Right cardiac atrium (tissue), 5 donors: ENCODE data around the gene CARD11. TPM values are rescaled to one million over a fixed set of nuclear protein-coding genes. Genes with fewer than 3 reads are reported as not detected.

Source experiments
- ATAC-seq, 2 donors: fragments of 200-7000 bp; cut with Tn5 transposase; one replicate each; pipeline versions ENCODE4 v1.8.0 to v1.9.1; 2020; ENCODE audit warnings: moderate library complexity in 2 of 2, mild to moderate bottlenecking in 1 of 2
- DNase-seq, 3 donors: peaks; one replicate each; pipeline ENCODE4 v3.0.0-alpha.2; 2020
- H3K27ac ChIP-seq: one replicate; pipeline ENCODE4 v1.5.1; 2013; ENCODE audit warnings: mild to moderate bottlenecking, low read length, control low read depth, moderate library complexity
- H3K27me3 ChIP-seq: one replicate; pipeline ENCODE4 v1.6.1; 2013; ENCODE audit not compliant: control insufficient read depth, insufficient read depth
- H3K4me1 ChIP-seq: one replicate; pipeline ENCODE4 v1.6.1; 2013; ENCODE audit warnings: low read length; ENCODE audit not compliant: control insufficient read depth, insufficient read depth
- H3K4me3 ChIP-seq: one replicate; pipeline ENCODE4 v1.5.1; 2013; ENCODE audit warnings: low read length, control low read depth
- H3K9me3 ChIP-seq: one replicate; pipeline ENCODE4 v1.6.1; 2013; ENCODE audit warnings: low read length; ENCODE audit not compliant: control insufficient read depth
- WGBS: extraction: QIAGEN DNeasy Blood & Tissue Kit; methylation state at CpG from one replicate; pipeline ENCODE4 v1.1.7; 2013; 5-methylcytosine and 5-hydroxymethylcytosine counted together
- intact Hi-C, 4 donors: fragments of 100-400 bp; cut with DNase I; formaldehyde crosslinking; loops; one replicate each; pipeline versions ENCODE4 v1.11.0 to v1.14.0; 2022 to 2023
- polyA plus RNA-seq: library from polyadenylated mRNA; stranded (reverse); fragments of 200-250 nt; gene quantifications from one replicate; pipeline ENCODE4 v1.2.3, GENCODE V29; 2013
- total RNA-seq, 4 donors: library from RNA; stranded (reverse); fragmentation: NEBNext Ultra II Directional; extraction: Animal tissue kit (Norgen Biotek cat#: 25700); gene quantifications; one replicate each; pipeline ENCODE4 v1.2.1, GENCODE V29; 2021
- donor health status: healthy with polysubstance abuse.
- donor health status: DM: no; HTN: yes; CAD: no.
- donor health status: DM: no; HTN: no; CAD: no.
- donor health status: DM: no; HTN: yes; CAD: no; lungs with severe emphysema.
- donor health status: DM: yes; HTN: yes; CAD: no.

CARD11 gene
- total and polyA plus RNA-seq, 5 donors, result 0.16 to 0.96 (median 0.41) TPM

DNA sequence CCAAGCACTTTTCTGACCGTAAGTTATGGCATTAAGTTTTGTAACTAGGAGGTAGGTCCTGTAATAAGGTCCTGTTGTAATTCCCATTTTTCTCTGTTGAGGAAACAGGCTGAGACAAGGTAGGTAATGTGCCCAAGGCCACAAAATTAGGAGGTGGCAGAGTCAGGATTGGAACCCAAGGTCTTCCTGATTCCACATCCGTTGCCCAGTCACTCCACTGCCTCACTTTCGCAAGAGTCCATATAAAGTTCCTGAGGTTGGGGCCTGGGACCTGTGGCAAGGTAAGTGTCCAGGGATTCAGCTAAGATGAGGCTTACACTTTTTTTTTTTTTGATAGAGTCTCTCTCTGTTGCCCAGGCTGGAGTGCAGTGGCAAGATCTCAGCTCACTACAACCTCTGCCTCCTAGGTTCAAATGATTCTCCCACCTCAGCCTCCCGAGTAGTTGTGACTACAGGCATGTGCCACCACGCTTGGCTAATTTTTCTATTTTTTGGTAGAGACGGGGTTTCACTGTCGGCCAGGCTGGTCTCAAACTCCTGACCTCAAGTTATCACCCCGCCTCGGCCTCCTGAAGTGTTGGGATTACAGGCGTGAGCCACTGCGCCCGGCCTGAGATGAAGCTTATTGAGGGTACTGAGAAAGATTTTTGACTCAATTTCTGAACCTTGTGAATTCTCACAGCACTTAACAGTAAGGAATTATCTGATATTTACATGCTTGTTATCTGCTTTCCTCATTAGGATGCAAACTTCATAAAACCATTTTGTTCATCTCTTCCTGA, 179.3 kb downstream of the CARD11 start:
- intact Hi-C loops, result loop anchor here in 1 of 4 donors (10.0 kb wide), 1 partner anchor 1030 kb away; no protein-coding TSS in a partner anchor
- no peak for DNase-seq
- Histone ChIP-seq H3K9me3 (no peaks in the 10 kb centered on the region), H3K4me1 (peaks cover 4% of the 10 kb centered on the region), H3K27me3 (no peaks in the 10 kb centered on the region), H3K27ac (peak overlapping the region; percentile 91), H3K4me3 (no peak overlapping the region)
- WGBS, result 85% methylated on average over 12 of the region's 12 CpGs
- no peak for ATAC-seq

DNA sequence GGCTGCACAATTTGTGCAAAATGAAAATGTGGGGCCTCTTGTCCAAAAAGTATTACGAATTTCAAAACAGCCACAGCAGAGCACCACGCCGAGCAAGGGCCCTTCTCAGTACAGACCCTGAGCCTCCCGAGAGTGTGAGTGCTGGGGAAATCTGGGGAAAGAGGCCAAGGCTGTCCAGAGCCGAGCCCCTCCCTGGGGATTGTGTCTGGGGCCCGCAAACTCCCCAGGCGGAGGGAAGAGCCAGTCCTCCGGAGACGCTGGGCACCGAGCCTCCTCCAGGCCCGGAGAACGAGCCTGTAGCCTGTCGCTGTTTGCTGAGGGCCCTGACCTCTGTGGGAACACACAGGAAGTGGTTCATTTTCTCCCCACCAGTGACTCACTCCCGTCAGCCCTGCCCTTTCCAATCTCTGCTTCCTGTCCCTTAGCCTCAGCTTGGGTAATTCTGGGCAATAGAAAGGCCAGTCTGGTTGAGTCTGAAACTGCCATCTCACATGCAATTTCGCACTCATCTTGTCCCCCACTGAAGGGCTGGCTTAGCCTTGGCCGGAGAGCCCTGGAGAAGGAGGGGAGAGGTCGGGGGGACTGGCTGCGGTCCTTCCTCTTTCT, 180.1 kb downstream of the CARD11 start:
- intact Hi-C loops, result loop anchor here in 1 of 4 donors (10.0 kb wide), 1 partner anchor 1031 kb away; no protein-coding TSS in a partner anchor
- Histone ChIP-seq H3K9me3 (no peaks in the 10 kb centered on the region), H3K27ac (peak overlapping the region; percentile 91), H3K27me3 (no peaks in the 10 kb centered on the region), H3K4me3 (no peak overlapping the region), H3K4me1 (peaks cover 4% of the 10 kb centered on the region)
- DNase-seq, result peak; percentile 91 to 93 (median 92)
- peak; percentile 95 to 97 for ATAC-seq
- WGBS, result 25% methylated on average over 18 of the region's 18 CpGs

DNA sequence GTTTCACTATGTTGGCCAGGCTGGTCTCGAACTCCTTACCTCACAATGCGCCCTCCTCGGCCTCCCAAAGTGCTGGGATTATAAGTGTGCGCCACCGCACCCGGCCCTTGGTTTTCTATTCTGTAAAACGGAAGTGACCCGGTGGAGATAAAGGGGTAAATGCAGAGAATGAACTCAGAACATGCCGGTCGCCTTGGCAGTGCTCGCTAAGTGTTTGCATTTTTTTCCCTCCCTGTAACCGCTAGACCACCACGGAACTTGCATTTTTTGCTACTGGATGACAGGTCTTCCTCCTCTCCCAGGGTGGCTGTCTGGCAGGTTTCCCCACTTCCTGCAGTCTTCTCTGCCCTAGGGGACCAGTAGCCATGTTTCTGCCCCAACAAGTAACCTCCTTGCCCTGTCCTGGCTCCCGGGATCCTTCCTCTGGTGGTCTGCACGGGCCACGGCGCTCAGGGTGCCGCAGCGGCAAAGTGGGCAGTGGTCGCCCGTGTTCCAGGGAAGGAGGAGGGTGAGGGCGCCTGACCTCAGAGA, 180.8 kb downstream of the CARD11 start:
- intact Hi-C loops, result loop anchor here in 1 of 4 donors (10.0 kb wide), 1 partner anchor 1032 kb away; no protein-coding TSS in a partner anchor
- Histone ChIP-seq H3K4me1 (peaks cover 4% of the 10 kb centered on the region), H3K9me3 (no peaks in the 10 kb centered on the region), H3K4me3 (no peak overlapping the region), H3K27me3 (no peaks in the 10 kb centered on the region), H3K27ac (peak overlapping the region; percentile 91)
- DNase-seq (peak; percentile 35 to 74 (median 68)), ATAC-seq (peak; percentile 12 to 22)
- 84% methylated on average over 22 of the region's 22 CpGs for WGBS

DNA sequence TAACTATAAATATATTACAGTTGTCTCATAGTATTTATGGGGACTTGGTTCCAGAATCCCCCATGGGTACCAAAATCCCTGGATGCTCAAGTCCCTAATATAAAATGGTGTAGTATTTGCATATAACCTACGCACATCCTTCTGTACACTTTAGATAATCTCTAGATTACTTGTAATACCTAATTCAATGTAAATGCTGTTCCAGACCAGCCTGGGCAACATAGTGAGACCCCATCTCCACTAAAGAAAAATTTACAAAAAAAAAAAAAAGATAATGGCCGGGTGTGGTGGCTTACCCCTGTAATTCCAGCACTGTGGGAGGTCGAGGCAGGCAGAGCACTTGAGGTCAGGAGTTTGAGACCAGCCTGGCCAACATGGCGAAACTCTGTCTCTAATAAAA, 182.2 kb downstream of the CARD11 start:
- no peaks in the 10 kb centered on the region for H3K9me3 ChIP-seq
- no peak overlapping the region for H3K4me3 ChIP-seq
- no peak overlapping the region for H3K27ac ChIP-seq
- H3K4me1 ChIP-seq, result peaks cover 7% of the 10 kb centered on the region
- ATAC-seq, result no peak
- H3K27me3 ChIP-seq, result no peaks in the 10 kb centered on the region
- WGBS, result 97% methylated on average over 4 of the region's 4 CpGs
- no peak for DNase-seq
- intact Hi-C loops, result loop anchor here in 1 of 4 donors (10.0 kb wide), 1 partner anchor 1033 kb away; no protein-coding TSS in a partner anchor

DNA sequence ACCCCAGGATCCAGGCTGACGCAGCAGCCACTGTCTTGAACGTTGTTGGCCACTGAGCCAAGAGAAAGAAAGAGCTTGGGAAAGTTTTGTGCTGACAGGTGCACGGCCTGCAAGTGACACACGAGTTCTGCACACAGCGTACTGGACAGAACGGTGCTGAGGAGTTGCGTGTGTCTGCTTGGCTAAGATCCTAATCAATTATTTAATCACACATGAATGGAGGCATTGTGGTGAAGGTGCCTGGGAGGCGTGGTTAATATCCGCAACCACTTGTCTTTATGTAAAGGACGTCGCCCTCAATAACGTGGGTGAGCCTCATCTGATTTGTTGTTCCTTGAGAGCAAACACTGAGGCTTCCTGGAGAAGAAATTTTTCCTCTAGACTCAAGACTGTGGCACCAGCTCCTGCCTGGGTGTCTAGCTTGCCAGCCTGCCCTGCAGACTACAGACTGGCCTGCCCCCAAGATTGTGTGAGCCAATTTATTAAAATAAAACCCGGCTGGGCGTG, 183.0 kb downstream of the CARD11 start:
- 81% methylated on average over 14 of the region's 14 CpGs for WGBS
- no peak overlapping the region for H3K4me3 ChIP-seq
- no peak overlapping the region for H3K27ac ChIP-seq
- intact Hi-C loops, result loop anchor here in 1 of 4 donors (10.0 kb wide), 1 partner anchor 1034 kb away; no protein-coding TSS in a partner anchor
- ATAC-seq, result no peak
- no peak for DNase-seq
- H3K27me3 ChIP-seq, result no peaks in the 10 kb centered on the region
- H3K9me3 ChIP-seq, result no peaks in the 10 kb centered on the region
- peaks cover 9% of the 10 kb centered on the region for H3K4me1 ChIP-seq

DNA sequence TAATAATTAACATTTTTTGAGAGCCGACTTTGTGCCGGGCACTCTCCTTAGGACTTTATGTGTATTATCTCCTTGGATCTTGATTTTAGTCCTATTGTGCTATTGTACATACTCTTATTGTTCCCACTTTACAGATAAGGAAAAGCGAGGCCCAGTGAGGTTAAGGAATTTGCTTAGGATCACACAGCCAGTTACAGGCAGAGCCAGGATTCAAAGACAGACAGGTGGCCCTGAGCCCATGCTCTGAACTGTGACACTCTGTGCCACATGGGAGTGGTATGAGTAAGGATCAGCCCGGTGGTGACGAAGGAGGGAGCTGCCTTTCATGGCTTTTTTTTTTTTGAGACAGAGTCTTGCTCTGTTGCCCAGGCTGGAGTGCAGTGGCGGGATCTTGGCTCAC, 183.7 kb downstream of the CARD11 start:
- DNase-seq (no peak), ATAC-seq (no peak)
- Histone ChIP-seq H3K27ac (no peak overlapping the region), H3K4me3 (no peak overlapping the region), H3K4me1 (peaks cover 9% of the 10 kb centered on the region), H3K27me3 (no peaks in the 10 kb centered on the region), H3K9me3 (no peaks in the 10 kb centered on the region)
- WGBS, result 92% methylated on average over 6 of the region's 6 CpGs
- intact Hi-C loops, result loop anchor here in 1 of 4 donors (10.0 kb wide), 1 partner anchor 1035 kb away; no protein-coding TSS in a partner anchor

DNA sequence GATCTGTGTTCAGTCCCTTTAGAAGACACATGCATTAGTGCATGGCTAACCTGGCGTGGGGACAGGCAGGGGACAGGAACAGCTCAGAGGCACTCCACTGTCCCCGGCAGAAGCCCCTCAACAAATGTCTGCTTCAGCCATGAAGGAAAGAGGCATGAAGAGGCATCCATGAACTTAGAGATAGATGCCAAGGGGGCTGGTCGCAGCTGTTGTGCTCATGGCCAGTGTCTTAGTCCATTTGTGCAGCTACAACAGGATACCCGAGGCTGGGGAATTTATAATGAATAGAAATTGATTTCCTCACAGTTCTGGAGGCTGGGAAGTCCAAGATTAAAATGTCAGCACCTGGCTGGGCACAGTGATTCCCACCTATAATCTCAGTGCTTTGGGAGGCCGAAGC, 185.0 kb downstream of the CARD11 start:
- Histone ChIP-seq H3K27me3 (no peaks in the 10 kb centered on the region), H3K4me3 (no peak overlapping the region), H3K4me1 (peaks cover 9% of the 10 kb centered on the region), H3K9me3 (no peaks in the 10 kb centered on the region), H3K27ac (no peak overlapping the region)
- WGBS, result 92% methylated on average over 5 of the region's 5 CpGs
- DNase-seq, result no peak
- intact Hi-C loops, result no loop called here
- no peak for ATAC-seq

DNA sequence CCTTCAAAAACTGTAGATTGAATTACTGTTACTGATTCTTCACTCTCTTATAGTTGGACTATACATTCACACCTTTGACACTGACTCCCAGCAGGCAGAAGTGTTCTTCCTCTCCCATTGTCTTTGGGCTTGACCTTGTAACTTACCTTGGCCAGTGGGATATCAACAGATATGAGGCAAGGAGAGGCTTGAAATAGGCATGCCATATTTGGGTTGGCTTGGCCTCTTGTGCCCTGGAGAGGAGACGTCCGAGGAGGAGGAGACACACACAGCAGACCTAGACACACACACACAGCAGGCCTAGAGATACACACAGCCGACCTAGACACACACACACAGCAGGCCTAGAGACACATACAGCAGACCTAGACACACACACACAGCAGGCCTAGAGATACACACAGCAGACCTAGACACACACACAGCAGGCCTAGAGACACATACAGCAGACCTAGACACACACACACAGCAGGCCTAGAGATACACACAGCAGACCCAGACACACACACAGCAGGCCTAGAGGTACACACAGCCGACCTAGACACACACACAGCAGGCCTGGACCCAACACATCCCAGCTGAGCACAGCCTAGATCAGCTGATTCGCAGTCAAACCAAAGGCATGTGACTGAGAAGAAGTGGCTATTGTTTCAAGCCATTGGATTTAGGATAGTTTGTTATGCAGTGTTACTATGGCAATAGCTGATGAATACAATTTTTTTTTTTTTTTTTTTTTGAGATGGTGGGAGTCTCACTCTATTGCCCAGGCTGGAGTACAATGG, 187.1 kb downstream of the CARD11 start:
- Histone ChIP-seq H3K4me3 (no peak overlapping the region), H3K4me1 (peaks cover 5% of the 10 kb centered on the region), H3K27ac (no peak overlapping the region), H3K27me3 (no peaks in the 10 kb centered on the region), H3K9me3 (no peaks in the 10 kb centered on the region)
- 63% methylated on average over 5 of the region's 5 CpGs for whole genome bisulfite sequencing
- ATAC-seq (peak in 1 of 2 donors; percentile 24), DNase-seq (no peak)
- intact Hi-C loops, result no loop called here
